Right renal pelvis (tissue), 4 donors: ENCODE results near the gene KRT6C. TPM values are rescaled to one million over a fixed set of nuclear protein-coding genes. Genes with fewer than 3 reads are reported as not detected.
"Not testable (repeated sequence)": the region's sequence is repeated elsewhere in the genome, so short reads cannot be mapped to it uniquely, and the experiment has no call there.

Source experiments
- DNase-seq, 4 donors: peaks; one replicate each; pipeline ENCODE4 v3.0.0-alpha.2; 2013; ENCODE audit warnings: low read depth in 4 of 4, low spot score in 3 of 4, missing footprints in 1 of 4
- polyA plus RNA-seq, 4 donors: library from polyadenylated mRNA; unstranded; fragments of 120-200 nt; gene quantifications; one replicate each; pipeline ENCODE4 v1.2.1, GENCODE V29; 2013; ENCODE audit not compliant: insufficient read length in 4 of 4

KRT6C gene
- polyA plus RNA-seq, 4 donors = not detected

DNA sequence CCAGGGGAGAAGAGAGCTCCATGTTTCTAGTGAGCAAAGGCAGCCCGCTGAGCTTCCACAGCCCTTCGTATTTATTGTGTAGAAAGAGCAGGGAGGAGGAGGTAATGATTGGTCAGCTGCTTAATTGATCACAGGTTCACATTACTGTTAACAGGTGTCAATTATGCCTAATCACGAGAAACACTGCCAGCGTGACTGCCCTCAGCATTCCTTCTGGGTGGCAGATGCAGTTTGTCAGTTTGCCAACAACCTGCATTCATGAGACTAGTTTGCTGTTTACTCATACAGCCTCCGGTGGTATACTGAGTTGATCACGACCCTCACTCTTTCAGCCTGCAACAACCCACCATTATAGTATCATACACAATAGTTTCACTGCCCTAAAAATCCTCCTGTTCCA, 27.0 kb upstream of the KRT6C start:
- DNase-seq = not testable (repeated sequence)

DNA sequence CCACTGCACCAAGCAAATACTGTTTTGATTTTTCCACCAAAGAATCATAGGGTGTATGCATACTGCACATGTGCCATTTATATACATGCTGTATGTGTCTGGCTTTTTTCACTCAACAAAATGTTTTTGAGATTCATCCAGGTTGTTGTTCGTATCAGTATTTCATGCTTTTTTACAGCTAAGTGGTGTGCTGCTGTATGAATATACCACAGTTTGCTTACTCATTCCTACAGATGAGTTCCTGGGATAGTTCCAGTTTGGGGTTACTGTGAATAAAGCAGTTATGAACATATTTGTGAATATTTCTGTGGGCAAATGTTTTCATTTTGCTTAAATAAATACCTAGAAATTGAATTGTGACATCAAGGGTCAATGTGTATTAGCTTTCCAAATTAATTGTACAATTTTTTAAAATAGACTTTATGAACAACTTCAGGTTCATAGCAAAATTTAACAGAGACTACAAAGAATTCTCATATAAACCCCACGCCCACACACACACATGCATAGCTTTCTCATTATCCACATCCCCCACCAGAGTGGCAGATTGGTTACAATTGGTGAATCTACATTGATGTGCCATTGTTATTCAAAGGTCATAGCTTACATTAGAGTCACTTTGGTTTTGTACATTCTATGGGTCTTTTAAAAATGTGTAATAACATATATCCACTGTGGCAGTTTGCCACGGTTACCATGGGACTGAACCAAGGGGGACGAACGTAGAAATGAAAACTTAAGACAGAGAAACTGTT, 26.4 kb upstream of the KRT6C start:
- no peak for DNase-seq

DNA sequence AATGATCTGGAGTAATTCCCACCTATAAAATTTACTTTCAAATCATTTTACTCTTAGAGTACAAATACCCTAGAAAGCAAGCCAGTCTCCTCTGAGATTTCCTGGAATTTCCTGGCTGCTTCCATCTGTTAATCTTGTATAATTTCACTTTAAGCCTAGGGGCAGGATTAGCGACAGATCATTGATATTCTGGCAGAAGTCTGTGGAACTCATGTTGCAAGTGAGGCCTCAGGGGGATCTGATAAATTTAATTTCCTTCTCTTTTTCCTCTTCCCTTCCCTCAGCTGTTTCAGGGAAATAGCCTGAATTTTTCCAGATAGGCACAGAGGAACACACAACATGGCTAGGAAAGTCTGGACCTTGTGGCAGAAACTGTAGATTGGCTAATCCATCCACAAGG, 25.3 kb upstream of the KRT6C start:
- no peak for DNase-seq

DNA sequence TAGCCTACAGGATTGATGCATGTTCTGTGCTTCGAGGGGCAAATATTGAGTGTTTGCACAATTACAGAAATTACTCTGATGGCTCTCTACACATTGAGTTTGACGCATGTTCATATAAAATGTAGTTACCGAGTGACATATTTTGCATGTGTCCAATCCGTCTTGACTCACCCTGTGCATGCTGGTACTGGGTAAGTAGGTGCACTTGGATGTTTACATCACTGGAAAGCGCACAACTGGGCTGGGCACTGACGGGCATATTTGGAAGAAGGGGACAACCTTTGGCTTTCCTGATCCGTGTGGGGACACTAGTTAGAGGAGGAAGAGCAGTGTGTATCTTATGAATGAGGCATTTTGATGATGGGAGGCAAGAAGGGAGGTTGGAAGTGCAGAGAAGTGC, 24.4 kb upstream of the KRT6C start:
- DNase-seq = no peak

DNA sequence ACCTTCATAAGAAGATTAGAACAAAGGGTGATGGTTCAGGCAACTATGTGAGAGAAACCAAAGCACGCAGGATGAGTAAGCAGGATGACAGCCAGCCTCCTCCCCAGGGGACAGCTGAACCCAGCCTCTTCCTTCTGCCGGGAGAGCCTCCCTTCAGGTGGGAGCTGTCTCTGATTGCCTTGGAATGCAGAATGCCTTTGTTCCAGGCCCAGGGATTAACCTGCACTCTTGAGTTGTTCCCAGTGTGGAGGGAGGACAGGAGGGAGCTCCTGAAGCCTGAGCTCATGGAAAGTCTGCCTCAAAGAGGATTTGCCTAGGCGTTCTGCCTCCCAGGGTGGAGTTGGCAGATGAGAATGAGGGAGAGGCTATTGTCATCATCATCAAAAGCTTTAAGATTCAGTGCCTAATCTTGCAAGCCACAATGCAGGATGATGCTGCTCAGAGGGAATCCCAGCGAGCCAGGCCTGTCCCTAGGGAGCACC, 23.0 kb upstream of the KRT6C start:
- DNase-seq = no peak

DNA sequence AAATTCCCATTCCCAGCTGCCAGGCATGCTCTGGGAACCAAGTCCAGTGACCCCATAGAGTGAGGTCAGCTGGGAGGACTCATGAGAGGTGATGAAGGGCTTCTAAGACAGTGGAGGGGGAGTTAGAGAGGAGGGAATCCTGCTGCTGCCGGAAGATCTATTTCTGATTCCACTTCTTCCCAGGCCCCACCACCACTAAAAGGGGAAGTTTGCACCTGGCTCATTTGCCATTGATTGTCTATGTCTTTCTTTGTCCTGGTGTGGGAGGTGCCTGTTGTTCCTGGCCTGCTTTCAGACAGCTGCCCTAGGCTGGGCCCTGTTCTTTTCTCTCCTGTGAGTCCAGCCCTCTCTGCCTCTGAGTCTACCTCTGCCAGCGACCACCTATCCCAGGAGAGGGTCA, 22.4 kb upstream of the KRT6C start:
- DNase-seq = no peak

DNA sequence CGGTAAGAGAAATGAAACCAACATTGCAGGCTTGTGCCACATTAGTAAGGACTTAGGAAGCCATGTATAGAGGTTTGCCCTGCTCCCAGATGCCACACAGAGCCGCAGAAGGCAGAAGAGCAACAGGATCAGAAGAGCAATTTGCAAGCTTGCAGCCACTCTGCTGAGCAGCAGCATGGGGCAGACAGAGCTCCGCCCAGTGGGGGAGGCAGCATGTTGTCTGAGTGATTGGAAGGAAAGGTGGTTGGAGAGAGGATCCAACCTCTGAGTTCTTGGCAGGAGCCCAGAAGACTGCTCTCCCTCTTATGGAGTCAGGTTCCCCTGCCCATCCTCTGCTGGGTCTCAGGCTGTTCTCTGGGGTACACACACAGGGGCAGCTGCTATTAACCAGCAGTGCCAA, 21.8 kb upstream of the KRT6C start:
- peak in 2 of 4 donors; percentile 18 to 26 for DNase-seq

DNA sequence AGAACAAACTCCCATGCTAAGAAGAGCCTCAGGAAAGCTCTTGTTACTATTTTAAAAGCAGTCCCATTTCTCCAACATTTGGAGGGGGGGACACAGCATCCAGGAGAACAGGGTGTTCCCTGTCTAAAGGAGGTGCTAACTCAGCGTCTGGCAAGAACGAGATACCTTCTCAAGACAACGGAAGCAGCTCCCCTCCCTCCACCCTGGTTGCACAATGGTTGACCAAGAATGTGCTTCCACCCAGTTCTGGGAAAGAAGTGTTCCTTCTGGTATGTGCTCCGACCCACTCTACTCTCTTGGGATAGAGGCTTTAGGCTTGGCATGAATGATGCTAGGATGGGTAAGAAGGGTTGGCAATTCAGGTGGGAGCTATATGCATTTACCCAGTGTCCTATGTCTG, 20.9 kb upstream of the KRT6C start:
- no peak for DNase-seq

DNA sequence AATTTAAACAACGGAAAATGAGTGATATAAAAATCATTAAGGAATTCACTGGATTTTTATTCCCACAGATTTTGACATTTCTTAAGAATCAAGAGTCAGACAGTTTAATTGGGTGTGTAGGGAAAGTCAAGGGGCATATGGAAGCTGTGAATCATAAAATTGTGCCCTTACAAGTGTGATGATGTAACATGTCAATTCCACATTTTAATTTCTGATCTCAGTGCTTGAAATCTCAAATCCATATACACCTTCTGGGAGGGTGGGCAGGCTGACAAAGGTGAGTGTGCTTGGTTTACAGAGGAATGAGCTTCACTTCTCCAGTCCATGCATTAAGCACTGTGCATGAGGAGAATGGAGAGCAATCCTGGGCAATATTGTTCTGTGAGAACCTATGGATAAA, 20.5 kb upstream of the KRT6C start:
- DNase-seq = no peak

DNA sequence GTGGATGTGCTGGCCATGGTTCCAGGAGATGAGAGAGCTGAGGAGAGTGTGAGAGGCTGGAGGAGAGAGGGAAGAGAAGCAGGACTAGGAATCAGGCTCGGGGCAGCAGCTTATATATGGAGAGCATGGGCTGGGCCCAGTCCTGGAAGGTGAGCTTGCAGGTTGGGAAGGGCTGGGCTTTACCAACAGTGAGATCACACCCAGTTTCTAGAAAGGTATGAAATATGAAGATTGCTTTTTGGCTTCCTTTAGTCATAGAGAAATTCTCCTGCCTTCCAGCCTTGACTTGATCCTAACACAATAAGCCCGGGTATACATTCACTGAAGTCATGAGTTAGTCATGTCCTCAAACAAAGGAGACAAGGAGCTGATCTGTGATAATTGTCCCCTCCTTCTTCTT, 19.6 kb upstream of the KRT6C start, which contains the start of gene KRT6A:
Gene KRT6A (minus strand): TSS at position 86 of the 400 bp plus-strand sequence. CDS start 69 bp downstream, at position 17.
- DNase-seq = no peak

DNA sequence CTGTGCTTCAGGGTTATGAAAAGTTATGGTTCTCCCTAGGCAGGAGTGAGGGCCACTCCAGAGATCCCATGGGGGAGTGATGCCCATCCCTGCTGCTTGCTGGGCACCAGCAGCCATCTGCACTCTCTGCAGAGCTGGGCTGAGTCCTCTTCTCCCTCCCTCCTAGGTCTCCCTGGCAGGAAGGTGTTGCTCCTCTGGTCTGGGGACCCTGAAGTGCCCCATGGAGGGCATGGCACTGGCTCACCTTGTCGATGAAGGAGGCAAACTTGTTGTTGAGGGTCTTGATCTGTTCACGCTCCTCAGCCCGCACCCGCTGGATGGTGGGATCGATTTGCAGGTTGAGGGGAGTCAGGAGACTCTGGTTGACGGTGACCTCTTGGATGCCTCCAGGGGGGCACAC, 18.8 kb upstream of the KRT6C start:
- not testable (repeated sequence) for DNase-seq

DNA sequence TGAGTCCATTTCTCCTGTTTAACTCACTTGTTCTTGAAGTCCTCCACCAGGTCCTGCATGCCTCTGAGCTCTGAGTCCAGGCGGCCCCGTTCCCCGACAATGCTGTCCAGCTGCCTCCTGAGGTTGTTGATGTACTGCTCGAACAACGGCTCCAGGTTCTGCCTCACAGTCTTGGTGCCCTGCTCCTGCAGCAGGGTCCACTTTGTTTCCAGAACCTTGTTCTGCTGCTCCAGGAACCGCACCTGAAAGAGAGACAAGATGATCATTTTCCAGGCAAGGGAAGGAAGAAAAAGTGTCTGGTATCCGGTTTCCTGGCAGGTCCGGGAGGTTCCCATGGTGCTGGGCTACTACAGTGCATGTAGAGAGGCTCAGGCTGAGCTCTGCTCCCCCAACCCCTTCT, 17.9 kb upstream of the KRT6C start:
- not testable (repeated sequence) for DNase-seq

DNA sequence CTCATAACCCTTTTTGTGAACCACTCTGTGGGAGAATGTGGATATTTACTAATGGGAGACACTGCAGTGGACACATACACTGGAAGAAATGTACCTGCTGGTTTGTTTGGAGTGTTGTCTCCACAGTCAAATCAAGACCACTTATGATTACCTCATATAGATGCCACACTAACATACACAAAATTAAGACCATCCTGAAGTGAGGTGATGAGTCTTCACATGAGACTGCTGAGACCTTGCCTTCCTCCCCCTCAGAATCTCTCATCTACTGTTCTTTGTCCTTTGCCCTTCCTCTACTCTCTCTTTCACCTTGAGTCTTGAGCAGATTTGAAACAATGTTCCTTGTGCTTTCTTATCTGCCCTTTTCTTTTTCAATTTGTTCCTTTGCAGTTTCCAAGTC, 15.1 kb upstream of the KRT6C start:
- DNase-seq = no peak

DNA sequence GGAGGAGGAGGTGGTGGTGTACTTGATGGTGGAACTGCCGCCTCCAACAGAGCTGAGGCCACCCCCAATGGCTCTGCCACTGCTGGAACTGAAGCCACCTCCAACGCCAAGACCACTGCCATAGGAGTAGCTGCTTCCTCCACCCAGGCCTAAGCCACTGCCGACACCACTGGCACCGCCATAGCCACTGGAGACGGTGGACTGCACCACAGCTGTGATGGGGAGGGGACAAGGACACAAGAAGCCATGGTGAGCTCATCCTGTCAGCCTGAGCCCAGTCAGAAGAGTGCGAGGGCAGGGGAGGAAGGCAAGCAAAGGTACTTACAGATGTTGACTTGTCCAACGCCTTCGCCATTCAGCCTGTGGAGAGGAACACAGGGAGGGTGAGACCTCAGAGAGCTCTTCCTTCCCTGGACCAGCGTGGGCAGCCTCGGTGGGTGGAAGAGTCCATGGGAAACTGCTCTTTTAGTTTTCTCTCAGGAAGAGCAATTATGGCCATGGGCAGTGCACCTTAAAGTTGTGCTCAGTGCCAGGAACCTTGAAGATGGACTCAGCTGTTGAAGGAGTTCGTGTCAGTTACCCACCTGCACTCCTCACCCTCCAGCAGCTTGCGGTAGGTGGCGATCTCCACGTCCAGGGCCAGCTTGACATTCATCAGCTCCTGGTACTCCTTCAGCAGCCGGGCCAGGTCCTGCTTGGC, 14.3 kb upstream of the KRT6C start:
- not testable (repeated sequence) for DNase-seq

DNA sequence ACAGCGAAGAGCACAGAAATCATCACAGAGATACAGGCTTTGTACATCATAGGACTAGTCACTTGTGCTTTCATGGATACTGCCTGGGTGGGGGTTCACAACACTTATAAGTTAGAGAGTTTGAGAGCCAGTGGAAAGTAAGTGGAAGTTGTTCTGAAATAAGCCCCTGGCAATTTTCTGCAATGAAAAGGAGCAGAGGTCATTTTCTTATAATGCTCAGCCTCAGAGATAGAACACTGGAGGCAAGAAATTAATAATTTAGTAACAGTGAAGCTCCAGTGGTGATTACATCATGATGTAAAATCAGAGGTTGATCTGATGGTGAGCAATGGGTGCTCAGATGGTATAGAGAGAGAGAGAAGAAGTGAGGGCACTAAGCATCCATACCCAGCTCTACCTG, 13.6 kb upstream of the KRT6C start:
- no peak for DNase-seq

DNA sequence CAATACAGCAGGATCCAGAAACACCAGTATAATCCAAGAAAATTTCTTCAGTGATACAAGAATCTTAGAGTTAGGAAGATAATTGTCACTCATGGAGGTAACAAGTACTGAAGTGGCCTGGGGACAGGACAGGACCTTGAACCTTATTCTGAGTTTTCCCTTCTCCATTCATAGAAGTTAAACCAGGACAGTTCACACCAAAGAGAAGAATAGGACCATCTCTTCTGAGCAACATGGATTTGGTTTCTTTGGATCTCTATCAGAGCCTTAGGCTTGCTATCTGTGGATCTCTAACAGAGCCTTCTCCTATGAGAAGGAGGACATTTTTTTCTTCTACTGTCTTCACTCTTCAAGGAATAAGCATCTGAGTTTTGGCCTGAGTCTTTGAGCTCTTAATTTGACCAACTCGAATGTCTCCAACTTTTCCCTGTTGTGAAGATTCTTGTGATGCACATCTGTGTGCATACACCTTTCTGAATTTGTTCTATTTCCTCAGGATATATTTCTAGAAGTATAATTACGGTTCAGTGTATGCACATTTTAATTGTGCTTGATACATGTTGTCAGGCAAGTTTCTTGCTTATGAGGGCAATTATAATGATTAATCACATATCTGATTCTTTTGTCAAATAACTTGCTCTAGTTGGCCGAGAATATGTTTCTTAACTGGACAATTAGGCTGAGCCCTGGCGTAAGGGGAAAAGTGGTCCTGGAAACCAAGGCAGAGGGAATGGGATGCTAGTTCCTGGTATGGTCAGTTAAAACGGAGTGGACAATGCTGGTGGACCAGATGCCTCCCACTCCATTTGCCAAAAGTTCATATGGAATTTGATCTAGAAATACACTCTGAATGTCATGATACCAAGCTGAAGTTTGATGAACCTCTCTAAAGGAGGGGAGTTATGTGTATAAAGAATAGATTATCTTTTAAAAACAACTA, 12.8 kb upstream of the KRT6C start:
- DNase-seq = no peak

DNA sequence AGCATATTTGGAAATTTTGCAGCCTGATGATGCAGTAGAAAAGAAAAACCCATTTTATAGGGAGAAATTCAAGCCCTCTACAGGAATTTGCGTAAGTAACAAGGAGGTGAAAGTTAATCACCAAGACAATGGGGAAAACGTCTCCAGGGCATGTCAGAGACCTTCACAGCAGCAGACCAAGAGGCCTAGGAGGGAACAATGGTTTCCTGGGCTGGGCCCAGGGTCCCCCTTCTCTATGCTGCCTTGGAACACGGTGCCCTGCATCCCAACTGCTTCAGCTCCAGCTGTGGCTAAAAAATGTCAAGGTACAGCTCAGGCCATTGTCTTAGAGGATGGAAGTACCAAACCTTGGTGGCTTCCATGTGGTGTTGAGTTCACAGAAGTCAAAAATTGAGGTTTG, 6.5 kb upstream of the KRT6C start:
- no peak for DNase-seq

DNA sequence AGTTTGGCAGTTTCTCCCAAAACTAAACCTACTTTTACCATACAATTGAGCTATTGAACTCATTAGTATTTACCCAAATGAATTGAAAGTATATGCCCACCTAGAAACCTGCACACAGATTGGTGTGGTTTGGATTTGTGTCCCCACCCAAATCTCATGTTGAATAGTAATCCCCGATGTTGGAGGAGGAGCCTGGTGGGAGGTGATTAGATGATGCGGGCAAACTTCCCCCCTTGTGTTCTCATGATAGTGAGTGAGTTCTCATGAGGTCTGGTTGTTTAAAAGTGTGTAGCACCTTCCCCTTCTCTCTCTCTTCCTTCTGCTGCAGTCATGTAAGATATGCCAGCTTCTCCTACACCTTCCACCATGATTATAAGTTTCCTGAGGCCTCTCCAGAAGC, 4.0 kb upstream of the KRT6C start:
- no peak for DNase-seq

DNA sequence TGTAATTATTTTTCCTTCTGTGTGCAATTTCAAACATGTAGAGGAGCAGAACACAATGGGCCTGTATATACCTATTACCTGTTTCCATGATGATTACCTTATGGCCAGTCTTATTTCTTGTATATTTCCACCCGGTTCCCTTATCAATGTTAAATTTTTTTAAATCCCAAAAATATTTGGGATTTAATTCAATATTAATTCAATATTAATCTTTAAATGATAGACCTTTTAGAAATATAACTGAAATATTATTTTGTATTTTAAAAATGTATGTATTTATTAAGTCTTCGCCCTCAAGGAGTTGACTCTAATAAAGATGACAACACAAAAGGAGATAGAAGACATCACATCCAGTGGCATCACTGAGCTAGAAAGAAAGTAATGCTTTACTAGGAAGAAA, 607 bp upstream of the KRT6C start:
- no peak for DNase-seq

DNA sequence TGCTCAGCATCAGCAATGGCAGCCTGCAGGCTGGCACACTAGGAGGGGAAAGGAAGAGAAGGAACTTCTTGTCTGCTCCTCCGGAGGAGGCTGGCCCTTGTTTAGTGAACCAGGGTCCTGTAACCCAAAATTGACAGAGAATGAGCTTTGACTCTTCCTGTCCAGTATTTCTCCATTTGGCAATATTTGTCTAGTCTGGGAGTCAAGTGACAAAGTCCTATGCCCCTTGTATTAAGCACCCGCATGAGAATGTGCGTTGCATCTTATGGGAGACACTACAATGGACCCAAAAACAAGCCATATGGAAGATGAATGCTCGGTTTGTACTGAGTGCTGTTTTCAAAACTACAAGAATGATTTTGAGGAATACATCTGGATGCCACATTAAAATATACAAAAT, 3.8 kb downstream of the KRT6C start:
- no peak for DNase-seq

DNA sequence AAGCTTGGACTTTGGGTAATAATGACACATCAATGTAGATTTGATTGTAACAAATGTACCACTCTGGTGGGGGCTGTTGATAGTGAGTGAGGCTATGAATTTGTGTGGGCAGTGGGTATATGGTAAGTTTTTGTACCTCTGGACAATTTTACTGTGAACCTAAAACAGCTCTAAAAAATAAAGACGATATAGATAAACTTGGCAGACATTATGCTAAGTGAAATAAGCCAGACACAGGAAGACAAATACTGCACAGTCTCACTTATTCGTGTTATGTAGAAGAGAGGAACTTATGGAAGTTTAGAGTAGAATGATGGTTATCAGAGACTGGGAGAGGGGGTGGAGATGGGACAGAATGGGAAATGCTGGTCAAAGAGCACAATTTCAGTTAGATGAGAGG, 8.7 kb downstream of the KRT6C start:
- no peak for DNase-seq
